GM12873 (cell line): Measurements from ENCODE around the gene SEMA5A.

Experiments used
- CTCF ChIP-seq: IDR thresholded peaks from 2 replicates; pipeline ENCODE4 v1.5.1; 2012; ENCODE audit warnings: low read depth, mild to moderate bottlenecking, moderate library complexity, low read length, control low read depth; ENCODE audit not compliant: insufficient read depth; ENCODE audit errors: missing control alignments

SEMA5A gene

GRCh38 chr5:9343146-9343850, 202.6 kb downstream of the SEMA5A start:
- no peak for TF ChIP-seq CTCF

GRCh38 chr5:9342161-9342787, 203.6 kb downstream of the SEMA5A start:
- no peak for TF ChIP-seq CTCF

GRCh38 chr5:9340085-9340484, 205.8 kb downstream of the SEMA5A start:
- TF ChIP-seq CTCF = no peak

- peak; percentile 75 for TF ChIP-seq CTCF
Observed at GRCh38 chr5:9339206-9339818, 206.6 kb downstream of the SEMA5A start.

GRCh38 chr5:9338796-9339195, 207.1 kb downstream of the SEMA5A start:
- no peak for TF ChIP-seq CTCF

GRCh38 chr5:9337928-9338595, 207.8 kb downstream of the SEMA5A start:
- TF ChIP-seq CTCF = no peak
